ENCODE data around the gene PLD4. TPM values are rescaled to one million over a fixed set of nuclear protein-coding genes. Genes with fewer than 3 reads are reported as not detected.

Gene PLD4
- total and polyA plus RNA-seq, 2 of the 8 experiments (the other 6 are each of a cell fraction or from before 2014, with no cell fraction given), result 0.05 TPM; not detected in 1

GRCh38 chr14:104917116-104917515 lies 7.6 kb upstream of the PLD4 start (continued):
- TF ChIP-seq CTCF (IDR thresholded peaks at IDR 0.05; ENCODE audit: control extremely low read depth in 1 of 3, insufficient read depth in 1 of 3, low read depth in 1 of 3, low read length in 3 of 3) (no peak), KDM5A (IDR thresholded peaks at IDR 0.05; ENCODE audit: low read length) (no peak), JUND (IDR thresholded peaks at IDR 0.05; ENCODE audit: low read length) (no peak), FOSL1 (IDR thresholded peaks at IDR 0.05; ENCODE audit: insufficient read depth, low read depth, low read length) (no peak), CTBP2 (IDR thresholded peaks at IDR 0.05; ENCODE audit: borderline replicate concordance, insufficient read depth, insufficient read length, low read length) (no peak), E2F6 (IDR thresholded peaks at IDR 0.05) (no peak), GABPA (IDR thresholded peaks at IDR 0.05; ENCODE audit: borderline replicate concordance, insufficient read depth, low read length) (no peak)

All from H1 (cell line).